Smooth muscle cell (in vitro differentiated cells): Measurements from ENCODE around the gene AGR3. TPM values are rescaled to one million over a fixed set of nuclear protein-coding genes. Genes with fewer than 3 reads are reported as not detected.

Experiments
- DNase-seq: peaks from one replicate; lab custom pipeline; 2025; ENCODE audit not compliant: unreplicated experiment; lab: John Stamatoyannopoulos, UW
- H2AFZ ChIP-seq: fragments of 200-600 bp; sonication (generic); 2 replicates; pipeline ENCODE4 v1.6.0; 2016; ENCODE audit warnings: antibody characterized with exemption, low read depth, mild to moderate bottlenecking
- H3F3A ChIP-seq: fragments of 200-600 bp; sonication (generic); 2 replicates; pipeline ENCODE4 v1.6.0; 2017; ENCODE audit warnings: antibody characterized with exemption, low read depth
- H3K27ac ChIP-seq: fragments of 200-600 bp; sonication (generic); 2 replicates; pipeline ENCODE4 v1.5.1; 2016; ENCODE audit warnings: low read depth, mild to moderate bottlenecking
- H3K27me3 ChIP-seq: fragments of 200-600 bp; sonication (generic); 2 replicates; pipeline ENCODE4 v1.6.1; 2016; ENCODE audit warnings: low read depth, mild to moderate bottlenecking
- H3K36me3 ChIP-seq: fragments of 200-600 bp; sonication (generic); 2 replicates; pipeline ENCODE4 v1.5.1; 2016; ENCODE audit warnings: low read depth
- H3K4me1 ChIP-seq: fragments of 200-600 bp; sonication (generic); 2 replicates; pipeline ENCODE4 v1.5.1; 2016; ENCODE audit warnings: low read depth
- H3K4me2 ChIP-seq: fragments of 200-600 bp; sonication (generic); 2 replicates; pipeline ENCODE4 v1.6.0; 2016; ENCODE audit warnings: mild to moderate bottlenecking
- H3K4me3 ChIP-seq: fragments of 200-600 bp; sonication (generic); 2 replicates; pipeline ENCODE4 v1.5.1; 2016; ENCODE audit warnings: mild to moderate bottlenecking
- H3K79me2 ChIP-seq: fragments of 200-600 bp; sonication (generic); 2 replicates; pipeline ENCODE4 v1.6.0; 2016; ENCODE audit warnings: low read depth, mild to moderate bottlenecking
- H3K9ac ChIP-seq: fragments of 200-600 bp; sonication (generic); 2 replicates; pipeline ENCODE4 v1.6.0; 2016; ENCODE audit warnings: low read depth
- H3K9me3 ChIP-seq: fragments of 200-600 bp; sonication (generic); replicated peaks from 2 replicates; pipeline ENCODE4 v1.5.1; 2016; ENCODE audit warnings: low read depth
- H4K20me1 ChIP-seq: fragments of 200-600 bp; sonication (generic); 2 replicates; pipeline ENCODE4 v1.6.0; 2016; ENCODE audit warnings: low read depth
- WGBS: methylation state at CpG from one replicate; pipeline ENCODE4 v1.1.7; 2016; ENCODE audit warnings: low lambda C conversion rate; 5-methylcytosine and 5-hydroxymethylcytosine counted together
- polyA plus RNA-seq: library from polyadenylated mRNA; unstranded; fragments of >200 nt; fragmentation: Nextera tagmentation; extraction: Ambion mirVana; gene quantifications from 2 replicates; pipeline ENCODE4 v1.2.1, GENCODE V29; 2016
- total RNA-seq: library from RNA; depleted of rRNA; stranded (reverse); fragments of >200 nt; gene quantifications from 2 replicates; pipeline ENCODE4 v1.2.3, GENCODE V29; 2014
- TF ChIP-seq, protein P1 (sequence below): fragments of 200-600 bp; sonication (generic); IDR thresholded peaks from 2 replicates; pipeline ENCODE4 v1.5.1; 2017; ENCODE audit warnings: borderline replicate concordance, mild to moderate bottlenecking, antibody characterized with exemption; ENCODE audit not compliant: insufficient read depth, poor library complexity, severe bottlenecking

The AGR3 gene
- total and polyA plus RNA-seq, 2 experiments from 2014 or later, result not detected

DNA sequence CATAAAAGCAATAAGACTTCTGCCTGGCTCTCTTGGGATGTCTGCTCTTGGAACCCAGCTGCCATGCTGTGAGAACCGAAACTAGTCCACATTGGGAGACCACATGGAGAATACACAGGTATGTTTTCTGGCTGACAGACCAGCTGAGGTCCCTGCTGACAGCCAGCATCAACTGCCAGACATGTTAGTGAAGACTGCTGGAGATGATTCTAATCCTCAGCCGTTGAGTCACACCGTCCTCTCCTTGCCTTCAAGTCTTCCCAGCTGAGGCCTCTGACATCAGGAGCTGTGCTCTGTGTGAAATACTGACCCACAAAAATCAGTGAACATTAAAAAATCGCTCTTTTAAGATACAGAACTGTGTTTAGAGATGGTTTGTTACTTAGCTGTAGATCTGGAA, 40.1 kb downstream of the AGR3 start:
- Histone ChIP-seq H4K20me1 (no peaks in the 10 kb centered on the region), H3K4me1 (peaks cover 11% of the 10 kb centered on the region), H3K79me2 (no peaks in the 10 kb centered on the region), H3K27me3 (no peaks in the 10 kb centered on the region), H3K27ac (peak overlapping the region; percentile 82), H3K36me3 (no peaks in the 10 kb centered on the region), H2AFZ (peak overlapping the region; percentile 52), H3K9ac (no peak overlapping the region), H3F3A (no peaks in the 10 kb centered on the region), H3K4me2 (peak overlapping the region; percentile 64), H3K4me3 (no peak overlapping the region), H3K9me3 (no peaks in the 10 kb centered on the region)
- WGBS, result 21% methylated on average over 4 of the region's 4 CpGs
- TF ChIP-seq, protein P1, sequence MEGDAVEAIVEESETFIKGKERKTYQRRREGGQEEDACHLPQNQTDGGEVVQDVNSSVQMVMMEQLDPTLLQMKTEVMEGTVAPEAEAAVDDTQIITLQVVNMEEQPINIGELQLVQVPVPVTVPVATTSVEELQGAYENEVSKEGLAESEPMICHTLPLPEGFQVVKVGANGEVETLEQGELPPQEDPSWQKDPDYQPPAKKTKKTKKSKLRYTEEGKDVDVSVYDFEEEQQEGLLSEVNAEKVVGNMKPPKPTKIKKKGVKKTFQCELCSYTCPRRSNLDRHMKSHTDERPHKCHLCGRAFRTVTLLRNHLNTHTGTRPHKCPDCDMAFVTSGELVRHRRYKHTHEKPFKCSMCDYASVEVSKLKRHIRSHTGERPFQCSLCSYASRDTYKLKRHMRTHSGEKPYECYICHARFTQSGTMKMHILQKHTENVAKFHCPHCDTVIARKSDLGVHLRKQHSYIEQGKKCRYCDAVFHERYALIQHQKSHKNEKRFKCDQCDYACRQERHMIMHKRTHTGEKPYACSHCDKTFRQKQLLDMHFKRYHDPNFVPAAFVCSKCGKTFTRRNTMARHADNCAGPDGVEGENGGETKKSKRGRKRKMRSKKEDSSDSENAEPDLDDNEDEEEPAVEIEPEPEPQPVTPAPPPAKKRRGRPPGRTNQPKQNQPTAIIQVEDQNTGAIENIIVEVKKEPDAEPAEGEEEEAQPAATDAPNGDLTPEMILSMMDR, result no peak
- DNase-seq, result no peak

DNA sequence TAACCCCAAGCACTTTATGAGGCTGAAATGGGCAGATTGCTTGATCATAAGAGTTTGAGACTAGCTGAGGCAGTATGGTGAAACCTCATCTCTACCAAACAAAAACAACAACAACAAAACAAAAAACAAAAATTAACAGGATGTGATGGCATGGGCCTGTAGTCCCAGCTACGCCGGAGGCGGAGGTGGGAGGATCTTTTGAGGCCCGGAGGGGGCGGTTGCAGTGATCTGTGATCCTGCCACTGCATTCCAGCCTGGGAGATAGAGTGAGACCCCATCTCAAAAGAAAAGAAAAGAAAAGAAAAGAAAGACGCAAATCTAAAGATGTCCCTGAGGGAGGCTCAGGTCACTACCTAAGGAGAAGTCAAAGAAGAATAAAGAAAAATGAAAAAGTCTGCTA, 41.7 kb downstream of the AGR3 start:
- Histone ChIP-seq H3K9ac (no peak overlapping the region), H3F3A (no peaks in the 10 kb centered on the region), H3K27ac (peak overlapping the region; percentile 82), H3K4me2 (no peak overlapping the region), H3K36me3 (no peaks in the 10 kb centered on the region), H4K20me1 (no peaks in the 10 kb centered on the region), H3K79me2 (no peaks in the 10 kb centered on the region), H3K27me3 (no peaks in the 10 kb centered on the region), H3K4me1 (peaks cover 11% of the 10 kb centered on the region), H3K9me3 (no peaks in the 10 kb centered on the region), H3K4me3 (no peak overlapping the region), H2AFZ (peak overlapping the region; percentile 20)
- WGBS, result 77% methylated on average over 6 of the region's 6 CpGs
- TF ChIP-seq, protein P1, result no peak
- no peak for DNase-seq

DNA sequence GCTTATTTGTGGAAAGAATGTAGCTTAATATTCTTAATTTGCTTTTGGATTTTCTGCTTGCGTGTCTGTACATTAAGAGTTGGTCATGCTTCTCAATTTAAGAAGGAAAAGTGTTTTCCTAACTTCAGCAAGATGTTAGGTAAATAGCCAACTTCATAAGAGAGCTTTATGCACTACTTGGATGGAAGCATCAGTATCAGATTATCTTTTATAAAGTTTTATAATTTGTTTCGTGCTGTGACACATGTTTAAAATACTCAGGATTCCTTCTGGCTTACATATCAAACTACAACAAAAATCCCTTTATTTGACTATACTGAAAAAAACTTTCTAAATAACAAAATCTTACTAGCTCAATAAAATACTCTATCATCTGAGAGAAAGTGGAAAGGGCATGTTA, 42.1 kb downstream of the AGR3 start:
- Histone ChIP-seq H2AFZ (peak overlapping the region; percentile 20), H3K9me3 (no peaks in the 10 kb centered on the region), H3F3A (no peaks in the 10 kb centered on the region), H3K79me2 (no peaks in the 10 kb centered on the region), H3K27me3 (no peaks in the 10 kb centered on the region), H3K9ac (no peak overlapping the region), H3K36me3 (no peaks in the 10 kb centered on the region), H3K4me1 (peaks cover 11% of the 10 kb centered on the region), H4K20me1 (no peaks in the 10 kb centered on the region), H3K4me2 (no peak overlapping the region), H3K27ac (peak overlapping the region; percentile 82), H3K4me3 (no peak overlapping the region)
- WGBS, result 63% methylated on average over 2 of the region's 2 CpGs
- TF ChIP-seq, protein P1, result no peak
- no peak for DNase-seq

DNA sequence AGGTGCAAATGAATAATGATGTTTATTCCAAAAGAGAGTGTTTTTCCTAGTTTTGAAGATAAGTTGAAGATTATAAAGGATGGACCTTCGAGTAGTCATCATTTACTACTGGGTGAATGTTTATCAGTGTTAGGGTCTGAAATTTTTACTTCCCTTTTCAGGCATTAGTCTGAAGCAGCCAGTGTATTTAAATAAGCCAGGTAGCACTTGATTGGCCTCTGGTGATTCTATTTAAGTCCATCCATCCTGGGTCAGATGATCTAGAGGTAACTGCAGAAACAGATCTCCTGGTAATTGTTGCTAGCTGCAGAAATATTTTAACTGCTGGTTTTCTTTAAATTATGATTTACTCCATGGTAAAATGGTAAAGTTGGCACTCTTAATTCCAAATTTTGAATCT, 42.9 kb downstream of the AGR3 start:
- Histone ChIP-seq H3K9ac (no peak overlapping the region), H3K79me2 (no peaks in the 10 kb centered on the region), H3F3A (no peaks in the 10 kb centered on the region), H3K36me3 (no peaks in the 10 kb centered on the region), H3K27ac (no peak overlapping the region), H3K4me3 (no peak overlapping the region), H2AFZ (peak overlapping the region; percentile 57), H3K9me3 (no peaks in the 10 kb centered on the region), H3K27me3 (no peaks in the 10 kb centered on the region), H3K4me1 (peaks cover 11% of the 10 kb centered on the region), H4K20me1 (no peaks in the 10 kb centered on the region), H3K4me2 (no peak overlapping the region)
- TF ChIP-seq, protein P1, result no peak
- no peak for DNase-seq
- WGBS, result 74% methylated on average over 1 of the region's 1 CpG
